IPS-20b (cell line): ENCODE data around the gene DPAGT1.

Experiments used
- H3K27ac ChIP-seq: one replicate; pipeline ENCODE4 v1.5.1; 2013; ENCODE audit warnings: low read length
- H3K27me3 ChIP-seq: 2 replicates; pipeline ENCODE4 v1.6.1; 2013; ENCODE audit warnings: mild to moderate bottlenecking, low read length, inconsistent platforms; ENCODE audit not compliant: insufficient read depth
- H3K36me3 ChIP-seq: 2 replicates; pipeline ENCODE4 v1.6.1; 2013; ENCODE audit warnings: low read depth, mild to moderate bottlenecking, inconsistent platforms, low read length, moderate library complexity; ENCODE audit not compliant: insufficient read depth
- H3K4me1 ChIP-seq: 2 replicates; pipeline ENCODE4 v1.6.1; 2013; ENCODE audit warnings: mild to moderate bottlenecking, control low read depth, inconsistent platforms, low read length, moderate library complexity; ENCODE audit not compliant: insufficient read depth
- H3K4me3 ChIP-seq: 2 replicates; pipeline ENCODE4 v1.5.1; 2013; ENCODE audit warnings: mild to moderate bottlenecking, low read length, inconsistent platforms
- H3K9ac ChIP-seq: 2 replicates; pipeline ENCODE4 v1.6.1; 2013; ENCODE audit warnings: low read depth, mild to moderate bottlenecking, inconsistent platforms, low read length, moderate library complexity
- H3K9me3 ChIP-seq: 2 replicates; pipeline ENCODE4 v1.6.1; 2013; ENCODE audit warnings: mild to moderate bottlenecking, low read depth, low read length, inconsistent platforms; ENCODE audit not compliant: insufficient read depth

DPAGT1 gene

DNA sequence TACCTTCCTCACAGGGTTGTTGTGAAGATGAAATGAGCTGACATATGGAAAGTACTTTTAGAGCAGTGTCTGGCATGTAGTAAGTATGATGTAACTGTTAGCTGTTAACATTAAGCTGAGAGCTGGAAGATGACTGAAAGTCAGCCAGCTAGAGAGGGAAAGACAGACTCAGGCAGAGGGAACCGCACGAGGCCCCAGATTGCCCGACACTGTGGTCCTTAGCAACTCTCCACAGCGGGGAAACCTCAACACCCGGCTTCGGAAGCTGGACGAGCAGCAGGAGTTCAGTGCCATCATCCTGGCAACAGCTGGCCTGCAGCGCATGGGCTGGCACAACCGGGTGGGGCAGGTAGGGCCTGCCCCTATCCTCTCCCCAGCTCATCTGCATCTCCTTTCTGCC is 10.5 kb downstream of the DPAGT1 start:
- Histone ChIP-seq H3K9me3 (no peaks in the 10 kb centered on the region), H3K36me3 (peaks cover 61% of the 10 kb centered on the region)

GRCh38 chr11:119089319-119089718 is 12.3 kb downstream of the DPAGT1 start:
- Histone ChIP-seq H3K27ac (no peak overlapping the region), H3K27me3 (no peaks in the 10 kb centered on the region), H3K36me3 (peaks cover 60% of the 10 kb centered on the region), H3K4me1 (peaks cover 5% of the 10 kb centered on the region; the same call in 1 of the 2 replicates), H3K9me3 (no peaks in the 10 kb centered on the region), H3K4me3 (no peak overlapping the region), H3K9ac (no peak overlapping the region)

More for the DNA sequence above, 10.5 kb downstream of the DPAGT1 start:
- Histone ChIP-seq H3K9ac (no peak overlapping the region), H3K27ac (no peak overlapping the region), H3K4me3 (no peak overlapping the region), H3K27me3 (no peaks in the 10 kb centered on the region), H3K4me1 (peaks cover 4% of the 10 kb centered on the region; the same call in 1 of the 2 replicates)

DNA sequence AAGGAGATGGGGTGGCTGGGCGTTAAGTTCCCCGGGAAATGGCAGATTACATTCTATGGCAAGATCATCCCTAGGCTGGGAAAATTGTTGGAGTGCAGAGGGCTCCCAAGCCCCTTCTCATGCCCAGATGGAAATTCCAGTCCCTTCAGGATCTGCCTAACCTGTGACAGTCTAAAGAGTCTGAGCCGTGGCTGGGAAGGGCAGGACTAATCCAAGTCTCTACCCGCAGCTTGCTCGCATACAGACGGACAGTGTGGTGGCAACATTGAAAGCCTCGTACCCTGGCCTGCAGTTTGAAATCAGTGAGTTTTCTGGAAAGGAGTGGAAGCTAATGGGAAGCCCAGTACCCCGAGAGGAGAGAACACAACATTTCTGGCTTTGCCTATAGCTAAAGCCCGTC is 13.2 kb downstream of the DPAGT1 start:
- Histone ChIP-seq H3K36me3 (peaks cover 53% of the 10 kb centered on the region), H3K27ac (no peak overlapping the region), H3K27me3 (no peaks in the 10 kb centered on the region), H3K9ac (no peak overlapping the region), H3K4me1 (peaks cover 5% of the 10 kb centered on the region; the same call in 1 of the 2 replicates), H3K9me3 (no peaks in the 10 kb centered on the region), H3K4me3 (no peak overlapping the region)

DNA sequence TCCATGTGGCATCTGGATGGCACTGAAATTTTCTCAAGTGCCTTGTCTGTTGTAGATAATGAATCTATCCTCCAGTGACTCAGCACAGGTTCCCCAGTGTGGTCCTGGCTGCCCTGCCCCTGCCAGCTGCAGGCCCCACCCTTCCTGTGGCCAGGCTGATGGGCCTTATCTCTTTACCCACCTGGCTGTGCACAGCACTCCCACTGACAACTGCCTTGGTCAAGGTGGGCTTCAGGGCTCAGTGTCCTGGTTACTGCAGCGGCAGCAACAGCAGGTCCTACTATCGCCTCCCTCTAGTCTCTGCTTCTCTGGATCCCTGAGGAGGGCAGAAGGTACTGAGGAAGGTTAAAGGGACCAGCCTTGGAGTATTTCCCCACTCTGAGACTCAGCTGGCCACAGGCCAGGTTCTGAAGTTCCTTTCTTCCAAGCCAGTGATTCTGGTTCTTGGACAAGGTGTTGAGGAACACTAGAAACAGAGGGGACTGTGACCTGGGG is 13.9 kb downstream of the DPAGT1 start:
- no peaks in the 10 kb centered on the region for H3K9me3 ChIP-seq
- peaks cover 5% of the 10 kb centered on the region; the same call in 1 of the 2 replicates for H3K4me1 ChIP-seq
- no peak overlapping the region for H3K4me3 ChIP-seq
- no peaks in the 10 kb centered on the region for H3K27me3 ChIP-seq
- no peak overlapping the region for H3K27ac ChIP-seq
- H3K36me3 ChIP-seq: peaks cover 47% of the 10 kb centered on the region
- H3K9ac ChIP-seq: no peak overlapping the region; the same call in 1 of the 2 replicates

DNA sequence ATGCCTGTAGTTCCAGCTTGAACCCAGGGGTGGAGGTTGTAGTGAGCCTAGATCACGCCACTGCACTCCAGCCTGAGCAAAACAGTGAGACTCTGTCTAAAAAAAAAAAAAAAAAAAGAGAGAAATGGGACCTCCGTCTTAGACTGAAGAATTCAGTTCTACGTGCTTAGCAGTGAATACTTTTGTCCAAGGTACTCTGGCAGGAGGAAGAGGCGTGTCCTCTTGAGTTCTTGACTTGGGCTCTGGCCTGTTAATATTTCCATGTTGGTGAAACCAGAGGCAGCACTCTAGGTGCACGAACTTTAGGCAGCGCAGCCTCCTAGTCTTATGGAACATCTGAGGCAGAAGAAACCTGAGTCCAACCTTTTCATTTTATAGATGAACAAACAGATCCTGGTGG is 14.5 kb downstream of the DPAGT1 start:
- peaks cover 45% of the 10 kb centered on the region for H3K36me3 ChIP-seq
- no peaks in the 10 kb centered on the region for H3K27me3 ChIP-seq
- no peaks in the 10 kb centered on the region for H3K9me3 ChIP-seq
- H3K9ac ChIP-seq: no peak overlapping the region; the same call in 1 of the 2 replicates
- H3K27ac ChIP-seq: no peak overlapping the region
- peaks cover 5% of the 10 kb centered on the region; the same call in 1 of the 2 replicates for H3K4me1 ChIP-seq
- no peak overlapping the region for H3K4me3 ChIP-seq

- peak overlapping the region; percentile 92 for H3K4me3 ChIP-seq
- H3K4me1 ChIP-seq: peaks cover 5% of the 10 kb centered on the region; the same call in 1 of the 2 replicates
- no peaks in the 10 kb centered on the region for H3K27me3 ChIP-seq
- H3K9me3 ChIP-seq: no peaks in the 10 kb centered on the region
- peak overlapping the region; percentile 99 for H3K27ac ChIP-seq
- peak overlapping the region; percentile 95; the same call in 1 of the 2 replicates for H3K9ac ChIP-seq
- H3K36me3 ChIP-seq: peaks cover 46% of the 10 kb centered on the region
These were observed 16.2 kb downstream of the DPAGT1 start for GRCh38 chr11:119085437-119085847.

GRCh38 chr11:119084663-119085436 is 16.8 kb downstream of the DPAGT1 start, which contains the start of gene HMBS:
TSS of gene HMBS (plus strand) at chr11:119084881. CDS start at chr11:119085034, 153 bp downstream.
- Histone ChIP-seq H3K4me3 (peak within 1 kb of the TSS; percentile 92), H3K27me3 (no peaks in the 10 kb centered on the region)

GRCh38 chr11:119081682-119082260 is 19.9 kb downstream of the DPAGT1 start:
- no peak overlapping the region for H3K9ac ChIP-seq
- no peaks in the 10 kb centered on the region for H3K27me3 ChIP-seq
- H3K9me3 ChIP-seq: no peaks in the 10 kb centered on the region
- H3K36me3 ChIP-seq: peaks cover 55% of the 10 kb centered on the region
- no peak overlapping the region for H3K27ac ChIP-seq
- no peak overlapping the region for H3K4me3 ChIP-seq
- H3K4me1 ChIP-seq: peaks cover 5% of the 10 kb centered on the region; the same call in 1 of the 2 replicates

More at GRCh38 chr11:119084663-119085436, 16.8 kb downstream of the DPAGT1 start, which contains the start of gene HMBS:
- no peaks in the 10 kb centered on the region for H3K9me3 ChIP-seq
- peaks cover 43% of the 10 kb centered on the region for H3K36me3 ChIP-seq
- peak within 1 kb of the TSS; percentile 99 for H3K27ac ChIP-seq
- H3K4me1 ChIP-seq: peaks cover 5% of the 10 kb centered on the region; the same call in 1 of the 2 replicates
- peak within 1 kb of the TSS; percentile 95 for H3K9ac ChIP-seq

DNA sequence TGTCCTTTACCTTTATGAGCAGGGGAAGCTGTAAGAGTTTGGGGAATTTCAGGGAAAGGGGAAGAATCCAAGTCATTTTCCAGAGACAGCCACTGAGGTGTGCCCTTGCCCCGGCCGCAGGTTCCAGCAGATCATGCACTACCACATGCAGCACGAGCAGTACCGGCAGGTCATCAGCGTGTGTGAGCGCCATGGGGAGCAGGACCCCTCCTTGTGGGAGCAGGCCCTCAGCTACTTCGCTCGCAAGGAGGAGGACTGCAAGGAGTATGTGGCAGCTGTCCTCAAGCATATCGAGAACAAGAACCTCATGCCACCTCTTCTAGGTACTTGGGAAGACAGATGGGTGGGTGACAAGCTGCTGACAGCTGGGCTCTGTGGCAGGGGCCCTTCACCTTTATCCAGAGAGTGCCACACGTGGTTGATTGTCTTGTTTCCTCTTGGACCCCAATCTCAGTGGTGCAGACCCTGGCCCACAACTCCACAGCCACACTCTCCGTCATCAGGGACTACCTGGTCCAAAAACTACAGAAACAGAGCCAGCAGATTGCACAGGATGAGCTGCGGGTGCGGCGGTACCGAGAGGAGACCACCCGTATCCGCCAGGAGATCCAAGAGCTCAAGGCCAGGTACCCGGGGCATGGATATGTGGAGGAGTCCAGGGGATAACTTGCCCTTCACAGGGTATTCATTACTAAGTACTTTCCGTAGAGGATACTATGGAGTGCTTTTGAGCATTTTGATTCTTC is 22.8 kb downstream of the DPAGT1 start:
- H3K9me3 ChIP-seq: no peaks in the 10 kb centered on the region
- H3K36me3 ChIP-seq: peaks cover 68% of the 10 kb centered on the region
- H3K4me3 ChIP-seq: no peak overlapping the region
- H3K27me3 ChIP-seq: no peaks in the 10 kb centered on the region
- no peak overlapping the region for H3K9ac ChIP-seq
- no peaks in the 10 kb centered on the region for H3K4me1 ChIP-seq
- no peak overlapping the region for H3K27ac ChIP-seq

DNA sequence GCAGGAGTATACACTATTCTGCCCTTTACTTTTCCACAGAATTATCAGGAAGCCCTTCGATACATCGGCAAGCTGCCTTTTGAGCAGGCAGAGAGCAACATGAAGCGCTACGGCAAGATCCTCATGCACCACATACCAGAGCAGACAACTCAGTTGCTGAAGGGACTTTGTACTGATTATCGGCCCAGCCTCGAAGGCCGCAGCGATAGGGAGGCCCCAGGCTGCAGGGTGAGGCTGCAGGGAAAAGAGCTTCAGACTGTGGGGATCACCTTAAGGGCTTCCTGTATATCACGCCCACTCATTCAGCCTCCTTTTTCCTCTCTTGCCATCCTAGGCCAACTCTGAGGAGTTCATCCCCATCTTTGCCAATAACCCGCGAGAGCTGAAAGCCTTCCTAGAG is 23.8 kb downstream of the DPAGT1 start:
- no peak overlapping the region for H3K27ac ChIP-seq
- no peak overlapping the region for H3K4me3 ChIP-seq
- no peak overlapping the region for H3K9ac ChIP-seq
- H3K4me1 ChIP-seq: no peaks in the 10 kb centered on the region
- H3K27me3 ChIP-seq: no peaks in the 10 kb centered on the region
- H3K9me3 ChIP-seq: no peaks in the 10 kb centered on the region
- peaks cover 78% of the 10 kb centered on the region for H3K36me3 ChIP-seq
